ENCODE results near the gene ADCY10. TPM values are rescaled to one million over a fixed set of nuclear protein-coding genes. Genes with fewer than 3 reads are reported as not detected.

ADCY10 gene
- total RNA-seq, 1 experiment from 2014 or later: 0.20 TPM

- Mint-ChIP-seq H3K9me3 (peaks cover 30 to 35% of the 10 kb centered on the region in 2 experiments), H3K4me3 (no peak overlapping the region), H3K36me3 (ENCODE audit: insufficient read depth in 1 of 3, low read depth in 3 of 3) (peaks cover 17 to 34% (median 17%) of the 10 kb centered on the region in 3 experiments), H3K4me1 (peaks cover 2 to 4% of the 10 kb centered on the region in 2 experiments; a peak in 2 of 4 replicates), H3K27me3 (ENCODE audit: low read depth) (no peaks in the 10 kb centered on the region; the same call in 1 of the 2 replicates), H3K27ac (no peak overlapping the region)
- Histone ChIP-seq H2BK15ac (ENCODE audit: low read depth, low read length) (no peak overlapping the region), H3K27ac (ENCODE audit: insufficient read length, low read depth, low read length) (no peak overlapping the region), H4K5ac (ENCODE audit: insufficient read length, low read depth, low read length) (no peak overlapping the region), H3K56ac (ENCODE audit: insufficient read length, low read depth, low read length) (no peak overlapping the region), H4K20me1 (ENCODE audit: control insufficient read depth, insufficient read depth, insufficient read length) (no peaks in the 10 kb centered on the region), H2BK12ac (ENCODE audit: insufficient read length, low read depth, low read length) (no peak overlapping the region), H3K9ac (ENCODE audit: extremely low read depth, insufficient read length, low read length) (no peak overlapping the region), H3K23me2 (ENCODE audit: insufficient read length, low read depth, low read length, poor library complexity, severe bottlenecking) (no peaks in the 10 kb centered on the region), H3K4me1 (ENCODE audit: insufficient read depth, low read length) (no peaks in the 10 kb centered on the region), H3K18ac (ENCODE audit: insufficient read length, low read depth, low read length) (no peak overlapping the region), H3K79me1 (ENCODE audit: insufficient read depth, low read depth, low read length, poor library complexity, severe bottlenecking) (no peaks in the 10 kb centered on the region), H3K4ac (ENCODE audit: low read depth, low read length) (no peak overlapping the region), H3K4me2 (ENCODE audit: insufficient read depth, insufficient read length, low read length) (no peak overlapping the region), H4K8ac (replicated peaks; ENCODE audit: insufficient read length, low read depth, low read length) (no peak overlapping the region), H3K23ac (ENCODE audit: insufficient read length, low read depth, low read length) (no peak overlapping the region), H2BK120ac (ENCODE audit: low read depth, low read length, poor library complexity, severe bottlenecking) (no peak overlapping the region), H2AK5ac (ENCODE audit: insufficient read length, low read length) (no peak overlapping the region), H3K27me3 (ENCODE audit: insufficient read depth, low read length) (no peaks in the 10 kb centered on the region), H3K9me3 (ENCODE audit: control insufficient read depth, low read depth, low read length) (no peaks in the 10 kb centered on the region), H4K91ac (ENCODE audit: insufficient read length, low read depth, low read length) (no peak overlapping the region), H3K14ac (ENCODE audit: insufficient read depth, low read length) (no peak overlapping the region), H2AFZ (ENCODE audit: low read length) (no peak overlapping the region), H3K79me2 (ENCODE audit: insufficient read depth, low read length) (no peaks in the 10 kb centered on the region), H3T11ph (ENCODE audit: low read length) (no peak overlapping the region), H2BK5ac (ENCODE audit: insufficient read length, low read length) (no peak overlapping the region), H2BK20ac (ENCODE audit: low read depth, low read length, poor library complexity, severe bottlenecking) (no peak overlapping the region)
- WGBS (ENCODE audit: extremely low coverage, insufficient read length, low lambda C conversion rate): no CpG with 5 or more reads among the region's 4 CpGs
- TF ChIP-seq CTCF (conservative IDR thresholded peaks at IDR 0.05): no peak
- DNase-seq: no peak
These were observed 108.8 kb downstream of the ADCY10 start for GRCh38 chr1:167805041-167805556.

Data from H9 (cell line).